ENCODE results near the gene TC2N. TPM values are rescaled to one million over a fixed set of nuclear protein-coding genes. Genes with fewer than 3 reads are reported as not detected.
"Not testable (repeated sequence)": the region's sequence is repeated elsewhere in the genome, so short reads cannot be mapped to it uniquely, and the experiment has no call there.

The TC2N gene
- total and polyA plus RNA-seq, 9 donors = 1.9 to 8.6 (median 5.6) TPM

DNA sequence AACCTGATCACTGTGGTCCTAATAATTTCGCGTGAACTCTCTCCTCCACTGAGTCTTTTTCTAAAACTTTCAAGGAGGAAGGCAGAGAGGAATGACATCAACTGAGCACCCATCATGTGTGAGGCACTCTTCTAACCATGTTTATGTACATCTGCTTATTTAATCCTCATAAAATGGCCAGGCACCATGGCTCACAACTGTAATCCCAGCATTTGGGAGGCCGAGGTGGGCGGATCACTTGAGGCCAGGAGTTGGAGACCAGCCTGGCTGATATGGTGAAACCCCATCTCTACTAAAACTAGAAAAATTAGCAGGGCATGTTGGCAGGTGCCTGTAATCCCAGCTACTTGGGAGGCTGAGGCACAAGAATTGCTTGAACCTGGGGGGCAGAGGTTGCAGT lies 4.1 kb upstream of the TC2N start:
- not testable (repeated sequence) for DNase-seq; H3K4me3 ChIP-seq (ENCODE audit: low read length); H3K9me3 ChIP-seq (replicated peaks; ENCODE audit: control insufficient read depth, low read depth, low read length); H3K27me3 ChIP-seq (ENCODE audit: control insufficient read depth, insufficient read depth, low read length); H3K27ac ChIP-seq (ENCODE audit: low read length)
- no CpG with 5 or more reads among the region's 4 CpGs for WGBS (ENCODE audit: insufficient coverage)
- H3K4me1 ChIP-seq (ENCODE audit: control insufficient read depth, insufficient read depth, low read length) = peaks cover 24% of the 10 kb centered on the region
- H3K36me3 ChIP-seq (ENCODE audit: control insufficient read depth, insufficient read depth, low read length) = peaks cover 43% of the 10 kb centered on the region

DNA sequence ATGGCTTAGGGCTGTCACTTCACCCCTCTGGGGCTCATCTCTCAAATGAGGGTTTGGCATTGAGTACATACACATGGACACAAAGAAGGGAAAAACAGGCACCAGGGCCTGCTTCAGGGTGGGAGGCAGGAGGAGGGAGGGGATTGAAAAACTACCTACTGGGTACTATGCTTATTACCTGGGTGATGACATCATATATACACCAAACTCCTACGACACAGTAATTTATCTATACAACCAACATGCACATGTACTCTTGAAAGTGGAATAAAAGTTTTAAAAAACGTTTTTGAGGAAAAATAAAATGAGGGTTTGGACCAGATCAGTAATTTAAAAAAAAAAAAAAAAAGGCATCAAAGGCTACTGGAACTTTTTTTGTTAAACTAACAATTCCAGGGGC lies 3.6 kb upstream of the TC2N start:
- Histone ChIP-seq H3K27ac (ENCODE audit: low read length) (no peak overlapping the region), H3K27me3 (ENCODE audit: control insufficient read depth, insufficient read depth, low read length) (no peaks in the 10 kb centered on the region), H3K4me1 (ENCODE audit: control insufficient read depth, insufficient read depth, low read length) (peaks cover 24% of the 10 kb centered on the region), H3K4me3 (ENCODE audit: low read length) (no peak overlapping the region), H3K9me3 (replicated peaks; ENCODE audit: control insufficient read depth, low read depth, low read length) (no peaks in the 10 kb centered on the region), H3K36me3 (ENCODE audit: control insufficient read depth, insufficient read depth, low read length) (peaks cover 40% of the 10 kb centered on the region)
- no peak for DNase-seq
- WGBS (ENCODE audit: insufficient coverage) = no CpG with 5 or more reads among the region's 2 CpGs

- H3K4me3 ChIP-seq (ENCODE audit: low read length) = no peak overlapping the region
- peaks cover 33% of the 10 kb centered on the region for H3K36me3 ChIP-seq (ENCODE audit: control insufficient read depth, insufficient read depth, low read length)
- H3K4me1 ChIP-seq (ENCODE audit: control insufficient read depth, insufficient read depth, low read length) = peaks cover 24% of the 10 kb centered on the region
- no peaks in the 10 kb centered on the region for H3K27me3 ChIP-seq (ENCODE audit: control insufficient read depth, insufficient read depth, low read length)
- DNase-seq = no peak
- whole genome bisulfite sequencing (ENCODE audit: insufficient coverage) = 59% methylated on average over 16 of the region's 16 CpGs
- H3K9me3 ChIP-seq (replicated peaks; ENCODE audit: control insufficient read depth, low read depth, low read length) = no peaks in the 10 kb centered on the region
- H3K27ac ChIP-seq (ENCODE audit: low read length) = no peak overlapping the region
Observed at GRCh38 chr14:91870001-91870400, 2.7 kb upstream of the TC2N start.

DNA sequence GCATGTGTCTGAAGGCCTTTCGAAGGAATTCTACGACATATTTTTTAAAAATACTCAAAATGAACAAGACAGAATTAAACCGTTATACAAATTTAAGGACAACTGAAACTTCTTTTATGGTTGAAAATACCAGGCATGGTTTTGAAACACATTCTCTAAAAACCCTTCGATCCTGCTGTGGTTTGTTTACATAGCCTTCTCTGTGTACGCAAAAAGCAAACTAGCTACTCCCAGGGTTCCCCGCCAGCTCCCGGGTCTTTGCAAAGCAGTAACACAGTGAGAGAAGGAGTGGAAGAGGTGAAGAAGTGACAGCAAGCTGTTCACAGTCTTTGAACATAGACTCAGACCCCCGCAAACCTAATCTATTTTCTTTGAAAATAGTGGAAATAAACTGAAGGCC lies 2.2 kb upstream of the TC2N start:
- DNase-seq = no peak
- H3K36me3 ChIP-seq (ENCODE audit: control insufficient read depth, insufficient read depth, low read length) = peaks cover 32% of the 10 kb centered on the region
- H3K9me3 ChIP-seq (replicated peaks; ENCODE audit: control insufficient read depth, low read depth, low read length) = no peaks in the 10 kb centered on the region
- no CpG with 5 or more reads among the region's 8 CpGs for WGBS (ENCODE audit: insufficient coverage)
- no peaks in the 10 kb centered on the region for H3K27me3 ChIP-seq (ENCODE audit: control insufficient read depth, insufficient read depth, low read length)
- H3K4me3 ChIP-seq (ENCODE audit: low read length) = no peak overlapping the region
- no peak overlapping the region for H3K27ac ChIP-seq (ENCODE audit: low read length)
- H3K4me1 ChIP-seq (ENCODE audit: control insufficient read depth, insufficient read depth, low read length) = peaks cover 24% of the 10 kb centered on the region

GRCh38 chr14:91866511-91867295 lies 633 bp downstream of the TC2N start:
- Histone ChIP-seq H3K4me3 (ENCODE audit: low read length) (no peak overlapping the region), H3K36me3 (ENCODE audit: control insufficient read depth, insufficient read depth, low read length) (peaks cover 28% of the 10 kb centered on the region), H3K27me3 (ENCODE audit: control insufficient read depth, insufficient read depth, low read length) (no peaks in the 10 kb centered on the region), H3K27ac (ENCODE audit: low read length) (no peak overlapping the region), H3K9me3 (replicated peaks; ENCODE audit: control insufficient read depth, low read depth, low read length) (no peaks in the 10 kb centered on the region), H3K4me1 (ENCODE audit: control insufficient read depth, insufficient read depth, low read length) (peaks cover under 1% of the 10 kb centered on the region)
- DNase-seq = no peak
- WGBS (ENCODE audit: insufficient coverage) = 62% methylated on average over 3 of the region's 6 CpGs

- Histone ChIP-seq H3K4me1 (ENCODE audit: control insufficient read depth, insufficient read depth, low read length) (no peaks in the 10 kb centered on the region), H3K27ac (ENCODE audit: low read length) (no peak overlapping the region), H3K9me3 (replicated peaks; ENCODE audit: control insufficient read depth, low read depth, low read length) (no peaks in the 10 kb centered on the region), H3K36me3 (ENCODE audit: control insufficient read depth, insufficient read depth, low read length) (peaks cover 28% of the 10 kb centered on the region), H3K4me3 (ENCODE audit: low read length) (no peak overlapping the region), H3K27me3 (ENCODE audit: control insufficient read depth, insufficient read depth, low read length) (no peaks in the 10 kb centered on the region)
- DNase-seq = no peak
- no CpG with 5 or more reads among the region's 2 CpGs for WGBS (ENCODE audit: insufficient coverage)
Observed at GRCh38 chr14:91866061-91866460, 1.3 kb downstream of the TC2N start.

GRCh38 chr14:91862417-91862816 lies 4.9 kb downstream of the TC2N start:
- WGBS (ENCODE audit: insufficient coverage) = 27% methylated on average over 1 of the region's 4 CpGs
- H3K9me3 ChIP-seq (replicated peaks; ENCODE audit: control insufficient read depth, low read depth, low read length) = no peaks in the 10 kb centered on the region
- peaks cover 2% of the 10 kb centered on the region for H3K36me3 ChIP-seq (ENCODE audit: control insufficient read depth, insufficient read depth, low read length)
- H3K4me3 ChIP-seq (ENCODE audit: low read length) = no peak overlapping the region
- no peak for DNase-seq
- no peak overlapping the region for H3K27ac ChIP-seq (ENCODE audit: low read length)
- H3K27me3 ChIP-seq (ENCODE audit: control insufficient read depth, insufficient read depth, low read length) = no peaks in the 10 kb centered on the region
- peaks cover 9% of the 10 kb centered on the region for H3K4me1 ChIP-seq (ENCODE audit: control insufficient read depth, insufficient read depth, low read length)

DNA sequence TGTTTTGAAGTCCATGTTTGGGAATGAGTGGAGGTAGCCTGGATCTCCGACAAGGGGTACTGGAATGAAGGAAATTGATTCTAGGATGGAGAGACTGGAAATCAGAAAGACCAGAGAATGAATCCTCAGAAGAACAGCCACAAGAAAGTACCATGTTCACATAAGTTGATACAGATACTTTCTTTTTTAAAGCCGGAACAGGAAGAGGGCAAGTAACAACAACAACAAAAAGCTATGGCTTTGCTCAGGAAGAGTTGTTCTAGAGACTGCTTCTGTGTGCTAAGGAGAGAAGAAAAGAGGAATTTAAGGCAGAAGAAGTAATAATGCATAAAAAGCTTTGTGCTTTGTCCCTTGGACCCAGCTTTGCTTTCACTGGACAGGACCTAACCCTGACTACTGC lies 6.2 kb downstream of the TC2N start:
- Histone ChIP-seq H3K27ac (ENCODE audit: low read length) (no peak overlapping the region), H3K27me3 (ENCODE audit: control insufficient read depth, insufficient read depth, low read length) (no peaks in the 10 kb centered on the region), H3K36me3 (ENCODE audit: control insufficient read depth, insufficient read depth, low read length) (no peaks in the 10 kb centered on the region), H3K4me3 (ENCODE audit: low read length) (no peak overlapping the region), H3K4me1 (ENCODE audit: control insufficient read depth, insufficient read depth, low read length) (peaks cover 18% of the 10 kb centered on the region), H3K9me3 (replicated peaks; ENCODE audit: control insufficient read depth, low read depth, low read length) (no peaks in the 10 kb centered on the region)
- no CpG with 5 or more reads among the region's 2 CpGs for WGBS (ENCODE audit: insufficient coverage)
- DNase-seq = no peak

DNA sequence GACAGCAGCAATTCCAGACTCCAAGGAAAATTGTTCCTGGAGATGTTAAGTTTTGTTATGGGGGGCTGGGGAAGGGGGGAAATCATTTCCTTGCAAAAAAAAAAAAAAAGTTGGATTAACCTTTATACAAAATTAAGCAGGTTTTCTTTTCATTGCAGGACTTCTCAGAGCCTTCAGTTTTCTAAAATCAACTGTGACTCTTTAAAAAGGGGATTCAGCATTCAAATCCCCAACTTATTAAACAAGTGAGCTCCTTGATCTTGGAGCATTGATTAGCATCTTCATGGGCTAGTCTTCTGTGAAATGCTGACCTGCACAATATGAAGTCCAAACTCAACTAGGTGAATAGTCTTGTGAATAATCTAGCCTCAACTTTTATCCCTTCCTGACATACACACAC lies 7.1 kb downstream of the TC2N start:
- Histone ChIP-seq H3K4me1 (ENCODE audit: control insufficient read depth, insufficient read depth, low read length) (peaks cover 18% of the 10 kb centered on the region), H3K4me3 (ENCODE audit: low read length) (no peak overlapping the region), H3K27ac (ENCODE audit: low read length) (no peak overlapping the region), H3K9me3 (replicated peaks; ENCODE audit: control insufficient read depth, low read depth, low read length) (no peaks in the 10 kb centered on the region), H3K36me3 (ENCODE audit: control insufficient read depth, insufficient read depth, low read length) (no peaks in the 10 kb centered on the region), H3K27me3 (ENCODE audit: control insufficient read depth, insufficient read depth, low read length) (no peaks in the 10 kb centered on the region)
- no peak for DNase-seq

DNA sequence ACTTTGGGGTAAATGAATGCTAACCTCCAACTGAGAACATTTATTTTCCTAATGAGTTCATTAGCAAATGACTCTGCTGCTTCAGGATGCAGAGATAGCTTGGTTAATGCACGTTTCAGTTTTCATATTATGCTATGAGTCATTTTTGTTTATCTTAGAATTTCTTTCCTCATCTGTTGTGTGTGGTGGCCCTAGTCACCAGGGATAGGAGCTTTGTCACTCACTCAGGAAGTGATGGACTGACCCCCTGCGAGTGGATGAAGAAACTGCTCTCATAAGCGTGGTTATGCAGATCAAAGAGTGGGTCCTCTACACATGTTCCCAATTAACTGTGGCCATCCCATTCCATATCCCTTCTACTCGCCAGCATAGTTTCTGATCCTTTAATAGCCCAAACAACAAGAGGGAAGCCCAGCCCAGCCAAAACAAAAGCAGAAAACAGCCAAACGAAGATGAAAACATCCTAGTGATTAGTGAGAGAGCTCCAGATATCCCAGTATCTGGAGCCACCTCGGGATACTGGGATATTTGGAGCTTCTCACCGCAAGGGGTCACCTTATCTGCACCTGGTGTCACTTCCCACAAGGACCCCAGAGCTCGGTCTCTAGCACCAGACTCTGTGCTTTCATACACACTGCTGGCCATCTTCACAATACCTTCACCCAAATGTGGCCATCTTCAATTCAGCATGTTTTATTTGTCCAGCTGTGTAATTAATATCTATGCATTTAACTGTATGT lies 8.6 kb downstream of the TC2N start:
- H3K4me3 ChIP-seq (ENCODE audit: low read length) = no peak overlapping the region
- 44% methylated on average over 2 of the region's 8 CpGs for WGBS (ENCODE audit: insufficient coverage)
- H3K36me3 ChIP-seq (ENCODE audit: control insufficient read depth, insufficient read depth, low read length) = no peaks in the 10 kb centered on the region
- no peaks in the 10 kb centered on the region for H3K27me3 ChIP-seq (ENCODE audit: control insufficient read depth, insufficient read depth, low read length)
- H3K9me3 ChIP-seq (replicated peaks; ENCODE audit: control insufficient read depth, low read depth, low read length) = no peaks in the 10 kb centered on the region
- H3K4me1 ChIP-seq (ENCODE audit: control insufficient read depth, insufficient read depth, low read length) = peaks cover 29% of the 10 kb centered on the region
- DNase-seq = no peak
- no peak overlapping the region for H3K27ac ChIP-seq (ENCODE audit: low read length)

Measured in muscle of leg (tissue), 11 donors.